ENCODE results near the gene CHCHD5. TPM values are rescaled to one million over a fixed set of nuclear protein-coding genes. Genes with fewer than 3 reads are reported as not detected.
"Not testable (repeated sequence)": the region's sequence is repeated elsewhere in the genome, so short reads cannot be mapped to it uniquely, and the experiment has no call there.

CHCHD5 gene
- total RNA-seq, 6 donors from 2014 or later, result 13.6 to 44.9 (median 25.4) TPM

DNA sequence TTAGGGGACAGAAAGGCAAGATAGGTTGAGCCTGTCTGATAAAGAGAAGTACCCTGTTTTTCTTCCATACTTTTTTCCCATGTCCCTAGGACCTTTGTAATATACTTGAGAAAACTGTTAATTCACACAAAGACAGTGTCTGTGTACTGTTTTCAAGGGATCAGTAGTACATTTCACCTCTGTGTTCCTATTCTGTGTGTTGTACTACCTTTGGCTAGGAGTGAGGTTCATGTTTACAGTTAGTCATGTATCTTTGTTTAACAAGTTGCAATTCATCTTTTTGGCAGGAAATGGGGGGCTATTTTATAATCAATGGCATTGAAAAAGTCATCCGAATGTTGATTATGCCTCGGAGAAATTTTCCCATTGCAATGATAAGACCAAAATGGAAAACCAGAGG lies 35.4 kb upstream of the CHCHD5 start:
- no peak for DNase-seq
- TF ChIP-seq CTCF (IDR thresholded peaks at IDR 0.05), result no peak
- TF ChIP-seq POLR2AphosphoS5 (IDR thresholded peaks at IDR 0.05), result no peak
- no peak for TF ChIP-seq POLR2A (IDR thresholded peaks at IDR 0.05)
- no peak for TF ChIP-seq EP300 (IDR thresholded peaks at IDR 0.05)
- no peak for ATAC-seq (ENCODE audit: low FRiP score in 2 of 2)
- Histone ChIP-seq H3K4me3 (no peak overlapping the region), H3K27ac (no peak overlapping the region), H3K4me1 (peaks cover 5 to 11% (median 6%) of the 10 kb centered on the region in 4 donors), H3K36me3 (peaks cover 8 to 71% (median 39%) of the 10 kb centered on the region in 4 donors), H3K9me3 (no peaks in the 10 kb centered on the region), H3K27me3 (no peaks in the 10 kb centered on the region)
- 94% methylated on average over 2 of the region's 2 CpGs for WGBS, 2 donors

DNA sequence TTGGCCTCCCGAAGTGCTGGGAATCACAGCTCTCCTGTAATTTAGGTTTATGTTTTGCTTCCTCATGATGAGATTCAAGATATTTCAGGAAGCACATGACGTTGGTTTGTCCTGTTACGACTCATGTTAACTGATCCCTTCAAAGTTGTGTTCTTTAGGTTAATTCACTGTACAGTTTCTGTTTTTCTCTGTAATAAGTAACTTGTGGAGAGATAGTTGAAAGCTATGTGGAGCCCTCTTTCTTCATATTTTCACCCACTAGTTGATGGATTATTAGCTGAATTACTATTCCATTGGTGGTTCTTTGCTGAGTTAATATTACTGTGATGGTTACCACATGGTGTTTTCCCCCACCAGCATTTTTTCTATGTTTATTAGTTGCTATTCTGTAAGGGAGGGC lies 18.3 kb upstream of the CHCHD5 start:
- 67 to 77% methylated on average over 3 of the region's 3 CpGs for WGBS, 2 donors
- H3K9me3 ChIP-seq, result no peaks in the 10 kb centered on the region
- H3K27ac ChIP-seq, result no peak overlapping the region
- no peaks in the 10 kb centered on the region for H3K4me1 ChIP-seq
- no peak for ATAC-seq (ENCODE audit: low FRiP score in 2 of 2)
- TF ChIP-seq POLR2A (IDR thresholded peaks at IDR 0.05), result no peak
- no peak for TF ChIP-seq POLR2AphosphoS5 (IDR thresholded peaks at IDR 0.05)
- no peak for TF ChIP-seq EP300 (IDR thresholded peaks at IDR 0.05)
- no peak for TF ChIP-seq CTCF (IDR thresholded peaks at IDR 0.05)
- no peaks in the 10 kb centered on the region for H3K27me3 ChIP-seq
- DNase-seq, result no peak
- H3K4me3 ChIP-seq, result no peak overlapping the region
- H3K36me3 ChIP-seq, result peaks cover 31 to 96% (median 54%) of the 10 kb centered on the region in 4 donors

GRCh38 chr2:112566508-112566907 lies 17.9 kb upstream of the CHCHD5 start:
- H3K4me3 ChIP-seq; H3K27ac ChIP-seq; DNase-seq; ATAC-seq (ENCODE audit: low FRiP score in 2 of 2); H3K4me1 ChIP-seq; H3K9me3 ChIP-seq; H3K27me3 ChIP-seq: not testable (repeated sequence)
- 96 to 99% methylated on average over 5 of the region's 5 CpGs for WGBS, 2 donors
- peaks cover 28 to 96% (median 51%) of the 10 kb centered on the region in 4 donors for H3K36me3 ChIP-seq

- Histone ChIP-seq H3K4me3 (no peak overlapping the region), H3K27me3 (no peaks in the 10 kb centered on the region), H3K36me3 (peaks cover 32 to 100% (median 62%) of the 10 kb centered on the region in 4 donors), H3K4me1 (no peaks in the 10 kb centered on the region), H3K27ac (no peak overlapping the region), H3K9me3 (no peaks in the 10 kb centered on the region)
- no peak for ATAC-seq (ENCODE audit: low FRiP score in 2 of 2)
- TF ChIP-seq POLR2A (IDR thresholded peaks at IDR 0.05) (no peak), EP300 (IDR thresholded peaks at IDR 0.05) (no peak), POLR2AphosphoS5 (IDR thresholded peaks at IDR 0.05) (no peak), CTCF (IDR thresholded peaks at IDR 0.05) (no peak)
- WGBS, 2 donors, result 77 to 84% methylated on average over 7 of the region's 7 CpGs
- no peak for DNase-seq
Measured at GRCh38 chr2:112572005-112572404, 12.4 kb upstream of the CHCHD5 start.

GRCh38 chr2:112577756-112578155 lies 6.7 kb upstream of the CHCHD5 start:
- Histone ChIP-seq H3K9me3 (no peaks in the 10 kb centered on the region), H3K36me3 (peaks cover 16 to 43% (median 21%) of the 10 kb centered on the region in 4 donors), H3K27me3 (no peaks in the 10 kb centered on the region), H3K4me1 (peaks cover 0 to 6% (median 5%) of the 10 kb centered on the region in 4 donors), H3K4me3 (no peak overlapping the region), H3K27ac (no peak overlapping the region)
- WGBS, 2 donors, result 61 to 64% methylated on average over 5 of the region's 5 CpGs
- TF ChIP-seq POLR2AphosphoS5 (IDR thresholded peaks at IDR 0.05) (no peak), CTCF (IDR thresholded peaks at IDR 0.05) (no peak), EP300 (IDR thresholded peaks at IDR 0.05) (no peak), POLR2A (IDR thresholded peaks at IDR 0.05) (no peak)
- DNase-seq (no peak), ATAC-seq (ENCODE audit: low FRiP score in 2 of 2) (no peak)
